HG03469 (cell line): ENCODE results near the gene AMMECR1L.
"Not testable (repeated sequence)": the region's sequence is repeated elsewhere in the genome, so short reads cannot be mapped to it uniquely, and the experiment has no call there.

Experiments
- ATAC-seq: cut with Tn5 transposase; IDR thresholded peaks from one replicate; pipeline ENCODE4 v1.9.1; 2021; ENCODE audit warnings: mild to moderate bottlenecking, moderate library complexity, moderate number of reproducible peaks; ENCODE audit not compliant: unreplicated experiment

Gene AMMECR1L

DNA sequence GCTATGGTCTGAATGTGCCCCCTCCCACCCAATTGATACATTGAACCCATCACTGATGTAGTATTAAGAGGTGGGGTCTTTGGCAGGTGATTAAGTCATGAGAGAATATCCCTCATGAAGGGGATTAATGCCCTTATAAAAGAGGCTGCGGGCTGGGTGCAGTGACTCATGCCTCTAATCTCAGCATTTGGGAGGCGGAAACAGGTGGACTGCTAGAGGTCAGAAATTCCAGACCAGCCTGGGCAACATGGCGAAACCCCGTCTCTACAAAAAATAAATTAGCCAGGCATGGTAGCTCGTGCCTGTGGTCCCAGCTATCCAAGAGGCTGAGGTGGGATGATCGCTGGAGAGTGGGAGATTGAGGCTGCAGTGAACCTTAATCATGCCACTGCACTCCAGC is 42.1 kb downstream of the AMMECR1L start:
- ATAC-seq: no peak

DNA sequence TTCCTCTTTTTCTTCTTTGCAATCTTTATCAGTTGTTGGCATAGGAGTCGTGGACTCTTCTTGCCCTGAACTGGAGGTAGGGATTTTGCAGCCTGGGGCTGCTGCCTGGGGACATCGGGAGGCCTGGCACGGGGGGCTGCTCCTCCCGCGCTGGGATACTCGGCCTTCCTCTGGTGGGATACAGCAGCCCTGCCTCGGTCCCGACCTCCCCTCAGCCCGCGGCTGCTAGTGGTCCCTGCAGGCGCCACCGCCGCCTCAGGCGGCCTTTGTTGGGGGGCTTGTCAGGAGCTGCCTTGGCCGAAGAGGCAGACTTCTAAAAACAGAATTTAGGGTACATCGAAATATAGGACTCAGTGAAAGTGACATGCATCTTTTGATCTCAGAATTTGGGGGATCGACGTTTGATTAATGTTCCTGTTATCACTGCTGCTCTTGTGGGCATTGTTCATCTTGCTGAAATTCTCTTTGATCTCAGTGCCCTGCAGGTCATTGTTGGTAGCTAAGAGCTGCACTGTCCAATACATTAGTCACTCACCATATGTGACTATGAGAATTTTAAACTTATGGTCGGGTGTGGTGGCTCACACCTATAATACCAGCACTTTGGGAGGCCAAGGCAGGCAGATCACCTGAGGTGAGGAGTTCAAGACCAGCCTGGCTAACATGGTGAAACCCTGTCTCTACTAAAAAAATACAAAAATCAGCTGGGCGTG is 44.1 kb downstream of the AMMECR1L start:
- ATAC-seq: no peak

DNA sequence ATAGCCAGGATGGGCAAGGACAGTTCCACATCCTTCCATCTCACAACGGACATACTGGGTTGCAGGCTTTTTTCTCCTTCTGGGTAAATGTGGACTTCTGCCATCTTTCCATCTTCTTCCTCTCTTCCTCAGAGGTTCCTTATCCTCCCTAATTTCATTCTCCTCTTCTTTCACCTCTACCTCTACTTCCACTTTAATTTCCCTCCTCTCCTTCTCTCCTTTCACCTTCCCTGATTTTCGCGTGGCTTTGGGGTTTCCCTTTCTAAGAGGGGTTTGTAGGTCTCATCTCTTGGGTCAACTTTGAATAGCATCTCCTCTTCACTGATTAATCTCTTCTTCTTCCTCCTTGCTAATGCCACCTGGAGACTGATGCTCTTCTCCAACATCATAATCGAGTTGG is 44.9 kb downstream of the AMMECR1L start:
- ATAC-seq: no peak

DNA sequence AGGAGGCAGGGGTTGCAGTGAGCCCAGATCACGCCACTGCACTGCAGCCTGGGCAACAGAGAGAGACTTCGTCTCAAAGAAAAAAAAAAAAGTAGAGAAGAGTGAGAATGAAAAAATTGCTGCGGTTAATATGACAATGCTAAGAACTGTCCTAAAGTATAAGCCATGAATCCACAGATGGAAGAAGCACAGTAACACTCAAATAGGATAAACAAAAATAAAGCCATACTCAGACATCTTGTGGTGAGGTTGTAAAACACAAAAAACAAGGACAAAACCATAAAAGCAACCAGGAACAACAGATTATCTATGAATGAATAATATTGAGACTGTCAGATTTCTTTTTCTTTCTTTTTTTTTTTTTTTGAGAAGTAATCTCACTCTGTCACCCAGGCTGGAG is 50.8 kb downstream of the AMMECR1L start:
- no peak for ATAC-seq

DNA sequence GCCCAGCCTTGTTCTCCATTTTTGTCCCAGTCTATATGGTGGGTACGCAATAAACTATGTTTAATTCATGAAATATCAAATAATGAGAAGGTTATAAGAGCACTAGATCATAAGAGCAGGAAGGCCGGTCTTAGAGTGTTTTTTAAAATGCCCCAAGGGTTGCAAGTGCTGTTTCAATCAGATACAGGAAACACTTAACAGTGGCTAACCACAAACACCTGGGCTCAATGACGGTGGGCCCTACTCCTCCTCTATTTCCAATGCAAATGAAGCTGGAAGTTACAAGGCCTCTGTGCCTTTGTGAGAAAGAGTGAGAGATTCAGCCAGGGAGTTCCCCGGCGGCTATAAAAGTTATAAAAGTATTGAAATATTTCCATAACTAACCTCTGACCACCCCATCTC is 55.9 kb downstream of the AMMECR1L start:
- peak; percentile 96 for ATAC-seq

DNA sequence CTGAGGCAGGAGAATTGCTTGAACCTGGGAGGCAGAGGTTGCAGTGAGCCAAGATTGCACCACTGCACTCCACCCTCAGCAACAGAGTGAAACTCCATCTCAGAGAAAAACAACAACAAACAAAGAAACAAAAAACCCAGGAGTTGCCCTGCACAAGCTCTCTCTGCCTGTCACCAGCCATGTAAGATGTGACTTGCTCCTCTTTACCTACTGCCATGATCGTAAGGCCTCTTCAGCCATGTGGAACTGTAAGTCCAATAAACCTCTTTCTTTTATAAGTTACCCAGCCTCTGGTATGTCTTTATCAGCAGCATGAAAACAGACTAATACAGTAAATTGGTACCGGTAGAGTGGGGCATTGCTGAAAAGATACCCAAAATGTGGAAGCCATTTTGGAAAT is 59.0 kb downstream of the AMMECR1L start:
- ATAC-seq: not testable (repeated sequence)

DNA sequence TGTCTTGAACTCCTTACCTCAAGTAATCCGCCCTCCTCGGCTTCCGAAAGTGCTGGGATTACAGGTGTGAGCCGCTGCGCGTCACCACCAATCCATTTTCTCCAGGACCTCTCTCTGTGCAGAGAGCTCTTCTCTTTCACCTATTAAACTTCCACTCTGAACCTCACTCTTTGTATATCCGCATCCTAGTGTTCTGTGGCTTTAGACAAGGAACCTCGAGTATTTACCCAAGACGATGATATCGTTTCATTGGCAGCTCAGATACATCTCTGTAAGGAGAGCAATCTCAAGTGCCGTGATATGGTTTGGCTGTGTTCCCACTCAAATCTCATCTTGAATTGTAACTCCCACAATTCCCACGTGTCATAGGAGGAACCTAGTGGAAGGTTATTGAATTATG is 59.7 kb downstream of the AMMECR1L start:
- no peak for ATAC-seq

DNA sequence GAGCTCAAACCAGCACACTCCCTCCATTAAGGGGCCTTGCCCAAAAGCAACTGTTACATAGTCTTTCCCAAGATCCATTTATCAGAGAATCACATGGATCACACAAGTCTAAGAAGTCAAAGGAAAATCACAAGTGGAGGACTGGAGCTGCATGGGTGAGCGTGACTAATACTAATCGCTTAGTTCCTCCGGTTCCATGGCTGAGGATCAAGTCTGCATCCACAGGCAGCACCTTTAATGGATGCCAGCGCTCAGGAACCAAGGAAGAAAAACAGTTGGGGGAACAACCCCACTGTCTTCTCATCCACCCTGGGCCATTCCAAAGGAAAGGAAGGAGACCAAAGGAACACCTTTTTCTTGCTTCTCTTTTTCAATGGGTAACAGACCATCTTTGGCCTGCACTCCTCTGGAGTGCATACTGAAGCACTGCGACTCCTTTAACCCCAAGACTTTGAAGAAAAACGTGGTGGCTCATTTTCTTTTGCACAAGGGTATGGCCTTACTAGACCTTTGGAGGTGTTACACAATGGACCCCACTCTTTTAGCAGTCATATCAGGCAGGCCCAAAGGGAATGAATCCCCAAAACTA is 65.6 kb downstream of the AMMECR1L start:
- ATAC-seq: no peak

DNA sequence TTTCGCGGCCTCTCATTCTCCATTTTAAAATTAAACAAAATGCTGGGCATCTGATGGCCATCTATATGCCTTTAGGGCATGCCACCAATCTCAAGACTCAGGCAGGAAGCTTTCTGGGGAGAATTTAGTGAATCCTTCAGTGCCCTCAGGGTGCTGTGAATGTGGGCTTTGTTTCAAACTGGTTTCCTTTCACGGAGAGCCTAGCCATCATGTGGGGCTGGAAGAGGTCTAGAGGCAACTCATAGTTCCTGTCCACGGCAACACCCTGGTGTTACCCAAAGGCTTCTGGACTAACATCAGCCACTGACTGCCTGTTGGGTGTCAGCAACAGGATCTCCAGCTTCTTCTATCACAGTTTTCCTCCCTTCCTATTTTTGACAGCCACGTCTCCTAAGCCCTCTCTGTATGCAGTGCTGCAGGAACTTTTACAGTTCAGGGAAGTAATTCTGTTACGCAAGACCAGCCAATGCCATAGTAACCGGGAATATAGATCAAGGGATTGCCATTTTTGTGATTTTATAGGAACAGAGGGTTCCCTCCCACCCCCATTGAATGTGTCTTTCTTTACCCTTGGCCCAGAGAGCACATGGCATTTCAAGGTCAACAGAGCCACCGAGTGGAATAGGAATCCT is 66.8 kb downstream of the AMMECR1L start:
- ATAC-seq: no peak

DNA sequence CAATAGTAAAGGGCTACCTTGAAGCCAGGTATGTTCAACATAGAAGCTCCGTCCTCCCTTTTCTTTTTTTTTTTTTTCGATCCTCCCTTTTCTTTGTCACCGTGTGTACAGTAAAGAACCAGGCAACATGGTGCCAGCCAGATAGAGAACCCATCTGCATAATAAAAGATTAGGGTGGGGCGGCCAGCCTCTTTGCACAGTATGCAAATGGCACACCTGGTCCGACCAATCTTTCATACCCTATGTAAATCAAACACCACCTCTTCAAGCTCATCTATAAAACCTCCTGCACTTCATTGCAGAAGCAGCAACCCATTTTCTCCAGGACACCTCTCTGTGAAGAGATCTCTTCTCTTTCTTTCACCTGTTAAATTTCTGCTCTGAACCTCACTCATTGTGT is 67.5 kb downstream of the AMMECR1L start:
- ATAC-seq: no peak

DNA sequence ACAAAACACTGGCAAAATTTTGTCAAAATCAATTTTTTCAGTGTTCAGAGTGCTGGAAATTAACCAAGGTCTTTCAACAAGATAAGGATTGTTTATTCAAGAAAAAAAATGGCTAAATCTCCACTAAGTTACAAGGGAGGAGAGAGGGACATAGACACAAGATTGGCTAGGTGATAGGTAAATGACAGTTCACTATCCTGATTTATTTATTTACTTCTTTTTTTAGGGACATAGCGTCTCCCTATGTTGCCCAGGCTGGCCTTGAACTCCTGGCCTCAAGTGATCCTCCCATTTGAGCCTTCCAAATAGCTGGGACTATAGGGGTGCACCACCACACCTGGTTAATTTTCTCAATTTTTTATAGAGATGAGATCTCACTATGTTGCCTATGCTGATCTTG is 71.1 kb downstream of the AMMECR1L start:
- no peak for ATAC-seq

DNA sequence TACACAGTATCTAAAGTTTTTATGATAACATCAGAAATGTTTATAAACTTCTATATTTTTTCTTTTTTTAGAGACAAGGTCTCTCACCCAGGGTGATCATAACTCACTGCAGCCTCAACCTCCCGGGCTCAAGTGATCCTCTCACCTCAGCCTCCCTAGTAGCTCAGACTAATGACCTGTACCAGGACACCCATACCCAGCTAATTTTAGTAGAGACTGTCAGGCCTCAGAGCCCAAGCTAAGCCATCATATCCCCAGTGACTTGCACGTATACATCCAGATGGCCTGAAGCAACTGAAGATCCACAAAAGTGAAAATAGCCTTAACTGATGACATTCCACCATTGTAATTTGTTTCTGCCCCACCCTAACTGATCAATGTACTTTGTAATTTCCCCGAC is 73.3 kb downstream of the AMMECR1L start:
- not testable (repeated sequence) for ATAC-seq
